ENCODE data around the gene LPCAT1.

DNA sequence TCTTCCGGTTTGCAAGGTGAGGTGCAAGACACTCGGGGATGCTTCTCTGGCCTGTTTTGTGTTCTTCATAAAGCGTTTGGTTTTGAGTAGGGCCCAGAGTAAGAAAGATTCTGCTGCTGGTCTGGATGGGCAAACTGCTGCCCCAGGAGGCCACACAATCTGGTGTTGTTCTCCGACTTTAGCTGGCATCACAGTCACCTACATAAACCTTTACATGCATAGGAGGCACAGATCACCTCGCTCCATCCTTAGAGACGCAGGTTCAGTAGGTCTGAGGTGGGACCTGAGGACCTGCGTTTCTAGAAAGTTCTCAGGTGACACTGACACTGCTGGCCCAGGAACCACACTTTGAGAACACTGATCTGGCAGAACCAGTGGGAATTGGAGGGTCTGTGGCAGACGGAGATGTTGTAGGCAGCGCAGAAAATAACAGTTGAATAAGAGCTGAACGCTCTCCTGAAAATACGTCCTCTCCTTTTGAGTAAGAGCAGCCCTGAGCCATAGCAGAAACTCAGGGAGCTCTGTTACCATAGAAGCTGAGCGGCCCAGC, 74.6 kb downstream of the LPCAT1 start:
- TF ChIP-seq, protein P1, sequence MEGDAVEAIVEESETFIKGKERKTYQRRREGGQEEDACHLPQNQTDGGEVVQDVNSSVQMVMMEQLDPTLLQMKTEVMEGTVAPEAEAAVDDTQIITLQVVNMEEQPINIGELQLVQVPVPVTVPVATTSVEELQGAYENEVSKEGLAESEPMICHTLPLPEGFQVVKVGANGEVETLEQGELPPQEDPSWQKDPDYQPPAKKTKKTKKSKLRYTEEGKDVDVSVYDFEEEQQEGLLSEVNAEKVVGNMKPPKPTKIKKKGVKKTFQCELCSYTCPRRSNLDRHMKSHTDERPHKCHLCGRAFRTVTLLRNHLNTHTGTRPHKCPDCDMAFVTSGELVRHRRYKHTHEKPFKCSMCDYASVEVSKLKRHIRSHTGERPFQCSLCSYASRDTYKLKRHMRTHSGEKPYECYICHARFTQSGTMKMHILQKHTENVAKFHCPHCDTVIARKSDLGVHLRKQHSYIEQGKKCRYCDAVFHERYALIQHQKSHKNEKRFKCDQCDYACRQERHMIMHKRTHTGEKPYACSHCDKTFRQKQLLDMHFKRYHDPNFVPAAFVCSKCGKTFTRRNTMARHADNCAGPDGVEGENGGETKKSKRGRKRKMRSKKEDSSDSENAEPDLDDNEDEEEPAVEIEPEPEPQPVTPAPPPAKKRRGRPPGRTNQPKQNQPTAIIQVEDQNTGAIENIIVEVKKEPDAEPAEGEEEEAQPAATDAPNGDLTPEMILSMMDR (IDR thresholded peaks at IDR 0.05): no peak
- no peak for TF ChIP-seq ZFX (IDR thresholded peaks at IDR 0.05; ENCODE audit: borderline replicate concordance)

Data from 22Rv1 (cell line).